Heart left ventricle (tissue), 13 donors: ENCODE data around the gene MRPS10.

Experiments used
- POLR2A ChIP-seq, 2 donors: fragments of 450-650 bp; IDR thresholded peaks; one replicate each; pipeline ENCODE4 v1.6.1; 2017; ENCODE audit warnings: antibody characterized with exemption in 2 of 2, mild to moderate bottlenecking in 2 of 2, moderate library complexity in 2 of 2
- TF ChIP-seq, protein P1 (sequence below), 12 donors: fragments of 200-600 bp; sonication (generic) in 4 of 12; IDR thresholded peaks; one replicate each; pipeline versions ENCODE4 v1.5.0 to v1.8.0; 2018 to 2022; ENCODE audit warnings: antibody characterized with exemption in 12 of 12, mild to moderate bottlenecking in 5 of 12
- donor health status: ischemic (EF 13 %, LVEDD 7.1; RV severe dilation, severe dysfunction).
- donor health status: DM: no; HTN: yes; CAD: no.
- donor health status: DM: no; HTN: no; CAD: no.
- donor health status: ischemic (EF 25% LVEDD 6.9; RV normal size, moderate dysfunction).
- donor health status: ischemic (EF 25% LVEDD 5.7; RV mildly dilated, moderate dysfunction).
- donor health status: ischemic (EF 35%, LVEDD 5.7; RV mildly dilated, moderate dysfunction).
- donor health status: nonischemic (EF 11% LVEDD 7.7; RV severe dilation, severe dysfunction).
- donor health status: DM: yes; HTN: yes; CAD: no.
- donor health status: PGD.
- donor health status: ischemic (EF 29% LVEDD 5.4; RV normal size, mild dysfunction).
- donor health status: nonischemic (EF 23%, LVEDD 6.1; RV moderate dilation, normal function).

- TF ChIP-seq, protein P1, sequence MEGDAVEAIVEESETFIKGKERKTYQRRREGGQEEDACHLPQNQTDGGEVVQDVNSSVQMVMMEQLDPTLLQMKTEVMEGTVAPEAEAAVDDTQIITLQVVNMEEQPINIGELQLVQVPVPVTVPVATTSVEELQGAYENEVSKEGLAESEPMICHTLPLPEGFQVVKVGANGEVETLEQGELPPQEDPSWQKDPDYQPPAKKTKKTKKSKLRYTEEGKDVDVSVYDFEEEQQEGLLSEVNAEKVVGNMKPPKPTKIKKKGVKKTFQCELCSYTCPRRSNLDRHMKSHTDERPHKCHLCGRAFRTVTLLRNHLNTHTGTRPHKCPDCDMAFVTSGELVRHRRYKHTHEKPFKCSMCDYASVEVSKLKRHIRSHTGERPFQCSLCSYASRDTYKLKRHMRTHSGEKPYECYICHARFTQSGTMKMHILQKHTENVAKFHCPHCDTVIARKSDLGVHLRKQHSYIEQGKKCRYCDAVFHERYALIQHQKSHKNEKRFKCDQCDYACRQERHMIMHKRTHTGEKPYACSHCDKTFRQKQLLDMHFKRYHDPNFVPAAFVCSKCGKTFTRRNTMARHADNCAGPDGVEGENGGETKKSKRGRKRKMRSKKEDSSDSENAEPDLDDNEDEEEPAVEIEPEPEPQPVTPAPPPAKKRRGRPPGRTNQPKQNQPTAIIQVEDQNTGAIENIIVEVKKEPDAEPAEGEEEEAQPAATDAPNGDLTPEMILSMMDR (IDR thresholded peaks at IDR 0.05) = no peak
- no peak for TF ChIP-seq POLR2A (IDR thresholded peaks at IDR 0.05)
Measured at GRCh38 chr6:42241915-42242314, 24.3 kb upstream of the MRPS10 start.
